Activated CD4-positive, alpha-beta T cell treated with anti-CD3 and anti-CD28 coated beads, Interleukin-2, amount 50 U/mL, for 1 hour (primary cell): ENCODE measurements around the gene ZDHHC22.
"Not testable (repeated sequence)": the region's sequence is repeated elsewhere in the genome, so short reads cannot be mapped to it uniquely, and the experiment has no call there.

Experiments
- DNase-seq: peaks from one replicate; pipeline ENCODE4 v3.0.0-alpha.2; 2020

The ZDHHC22 gene

DNA sequence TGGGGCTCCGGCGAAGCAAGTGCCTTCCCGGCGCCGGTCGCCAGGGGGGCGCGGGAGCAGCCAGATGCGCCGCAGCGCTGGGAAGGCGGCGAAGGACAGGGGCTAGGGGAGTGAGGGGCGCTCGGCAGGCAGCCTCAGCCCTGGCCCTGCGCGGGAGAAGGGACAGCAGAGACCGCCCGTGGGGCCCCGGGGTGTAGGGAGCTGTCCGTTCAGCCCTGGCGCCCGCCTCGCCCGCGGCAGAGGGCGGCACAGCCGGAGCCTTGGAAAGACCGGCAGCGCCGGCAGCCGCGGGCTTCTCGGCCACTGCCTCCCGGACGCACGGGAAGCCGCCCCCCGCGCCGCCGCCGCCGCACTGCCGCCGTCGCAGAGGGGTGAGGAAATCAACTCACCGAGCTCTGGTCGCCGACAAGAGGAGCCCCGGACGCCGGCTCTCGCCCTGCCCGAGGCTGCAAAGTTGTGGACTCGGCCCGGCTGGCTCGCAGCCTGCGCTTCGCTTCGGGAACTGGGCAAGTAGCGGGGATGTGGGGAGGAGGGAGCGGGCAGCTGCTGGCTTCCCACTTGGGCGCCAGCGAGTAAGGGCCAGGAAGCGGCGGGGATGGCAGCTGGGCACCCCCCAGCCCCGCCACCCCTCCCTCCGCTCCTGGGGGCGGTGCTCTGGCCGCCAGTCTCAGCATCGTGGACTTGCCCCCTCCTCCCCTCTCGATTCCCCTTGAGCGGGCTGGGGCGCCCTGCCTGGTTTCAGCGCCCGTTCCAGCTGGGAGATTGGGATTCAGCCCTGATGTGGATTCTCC, at the start of gene ZDHHC22:
Gene ZDHHC22 (minus strand): TSS at position 578 of the 791 bp plus-strand sequence. CDS start 2,053 bp downstream, outside the sequence.
- DNase-seq: no peak

DNA sequence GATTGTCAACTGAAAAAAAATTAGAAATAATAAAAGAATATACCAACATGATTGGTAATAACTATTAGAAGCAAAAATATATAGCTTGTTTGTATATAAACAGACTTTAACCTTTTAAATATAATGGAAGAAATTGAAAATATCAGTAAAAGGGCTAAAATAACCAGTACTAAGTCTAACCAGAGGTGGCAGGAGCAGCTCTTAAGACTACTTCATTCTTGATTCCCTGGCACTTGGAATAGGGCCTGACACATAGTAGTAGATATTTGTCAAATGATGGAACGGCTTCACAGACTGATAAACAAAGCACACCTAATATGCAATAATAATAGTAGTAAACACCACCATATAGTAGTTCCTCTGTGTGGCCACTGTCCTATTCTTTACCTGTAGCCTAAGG, 49.4 kb upstream of the ZDHHC22 start:
- no peak for DNase-seq

DNA sequence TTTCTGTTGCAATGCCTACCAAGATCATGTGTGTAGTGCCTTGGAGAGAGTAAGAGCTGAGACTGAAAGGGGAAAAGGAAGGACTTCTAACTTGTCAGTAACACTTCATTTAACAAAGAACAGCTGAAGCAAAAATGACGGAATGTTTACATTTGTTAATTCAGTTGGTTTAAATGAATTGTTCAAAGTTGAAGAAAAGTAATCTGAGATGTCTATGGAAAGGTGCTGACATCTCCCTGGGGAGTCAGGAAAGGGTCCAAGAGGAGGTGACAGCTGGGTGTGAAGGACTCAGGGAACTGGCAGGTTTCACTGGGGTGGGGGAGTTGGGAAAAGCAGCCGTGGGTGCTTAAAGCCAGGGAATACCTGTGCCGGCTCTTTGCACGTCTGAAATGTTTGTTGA, 47.9 kb upstream of the ZDHHC22 start:
- no peak for DNase-seq

DNA sequence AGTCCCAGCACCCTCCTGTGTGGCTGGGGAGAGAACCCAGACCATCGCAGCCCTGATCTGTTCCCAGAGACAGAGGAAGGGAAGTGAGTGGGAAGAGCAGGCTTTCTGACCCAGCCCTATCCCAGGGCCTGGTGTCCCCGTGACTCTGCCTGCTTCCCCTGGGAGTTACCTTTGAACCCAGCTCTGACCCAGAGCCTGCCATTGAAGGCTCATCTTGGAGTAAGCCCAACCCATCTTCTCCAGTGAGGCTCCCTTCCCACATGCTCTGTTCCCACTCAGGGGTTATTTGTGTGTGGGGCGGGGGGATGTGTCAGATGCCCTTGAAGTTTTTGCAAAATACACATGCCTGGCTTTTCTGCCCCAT, 46.0 kb upstream of the ZDHHC22 start:
- DNase-seq: no peak

DNA sequence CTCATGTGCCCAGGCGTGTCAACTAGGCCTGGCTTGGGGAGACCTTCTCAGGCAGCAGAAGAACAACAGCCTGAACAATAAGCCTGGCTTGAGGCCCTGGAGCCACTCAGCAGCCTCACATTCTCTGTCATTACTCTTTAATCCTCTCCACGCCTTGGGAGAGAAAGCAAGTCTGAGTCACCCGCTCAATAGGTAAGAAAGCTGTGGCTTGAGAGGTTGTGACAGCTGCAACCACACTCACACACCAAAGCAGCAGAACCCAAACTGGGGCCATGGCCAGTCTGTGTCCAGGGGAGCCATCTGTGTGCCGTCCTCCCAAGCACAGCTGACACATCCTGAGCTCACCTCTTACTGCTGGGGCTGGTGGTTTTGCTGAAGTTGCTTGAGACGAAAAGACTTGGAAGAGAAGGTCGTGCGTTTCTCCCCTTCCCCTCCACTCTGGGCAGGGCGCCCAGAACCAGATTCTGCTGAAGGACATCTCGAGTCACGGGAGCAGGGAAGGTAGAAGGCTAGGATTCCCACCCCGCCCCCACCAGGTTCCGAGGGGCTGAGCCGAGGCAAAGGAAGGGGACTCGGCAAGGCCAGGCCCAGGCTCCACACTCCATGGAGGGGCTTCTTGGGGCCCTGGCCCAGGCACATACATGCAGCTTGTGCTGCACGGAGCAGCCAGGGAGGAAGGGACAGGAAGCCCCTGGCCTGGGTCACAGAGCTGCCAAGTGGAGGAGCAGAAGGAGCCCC, 45.5 kb upstream of the ZDHHC22 start:
- no peak for DNase-seq

- DNase-seq: no peak
Observed at GRCh38 chr14:77185093-77185465, 43.5 kb upstream of the ZDHHC22 start.

DNA sequence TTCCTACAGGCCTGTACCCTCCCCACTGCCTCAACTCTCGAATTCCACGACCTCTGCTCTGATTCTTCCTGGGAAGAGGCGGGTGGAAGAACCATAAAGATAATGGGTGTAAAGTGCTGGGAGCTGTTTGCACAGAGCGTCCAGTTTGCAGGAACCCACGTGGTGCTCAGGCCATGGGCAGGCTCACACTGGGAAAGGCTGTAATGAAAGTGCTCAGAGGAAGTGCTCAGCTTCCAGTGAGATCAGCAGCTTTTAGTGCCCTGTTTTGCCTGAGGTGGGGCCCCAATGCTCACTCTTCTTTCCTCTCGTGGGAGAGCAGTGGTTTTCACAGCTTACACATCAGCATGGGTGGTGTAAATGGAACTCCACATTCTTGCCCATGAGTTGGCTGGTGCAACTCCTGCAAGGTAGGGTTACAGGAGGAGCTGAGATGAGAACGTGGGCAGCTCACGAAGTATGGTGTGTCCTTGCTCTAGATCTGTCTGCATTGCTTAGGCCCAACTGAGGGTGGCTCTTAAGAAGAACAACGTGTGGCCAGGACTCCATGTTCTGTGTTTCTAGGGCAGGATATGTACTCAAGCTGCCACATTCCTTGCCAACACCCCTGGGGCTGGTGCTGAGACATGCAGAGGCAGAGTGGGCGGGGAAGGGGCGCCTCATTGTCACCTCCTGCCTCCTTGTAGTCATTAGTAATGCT, 43.0 kb upstream of the ZDHHC22 start:
- no peak for DNase-seq

GRCh38 chr14:77183896-77184295, 42.3 kb upstream of the ZDHHC22 start:
- no peak for DNase-seq

DNA sequence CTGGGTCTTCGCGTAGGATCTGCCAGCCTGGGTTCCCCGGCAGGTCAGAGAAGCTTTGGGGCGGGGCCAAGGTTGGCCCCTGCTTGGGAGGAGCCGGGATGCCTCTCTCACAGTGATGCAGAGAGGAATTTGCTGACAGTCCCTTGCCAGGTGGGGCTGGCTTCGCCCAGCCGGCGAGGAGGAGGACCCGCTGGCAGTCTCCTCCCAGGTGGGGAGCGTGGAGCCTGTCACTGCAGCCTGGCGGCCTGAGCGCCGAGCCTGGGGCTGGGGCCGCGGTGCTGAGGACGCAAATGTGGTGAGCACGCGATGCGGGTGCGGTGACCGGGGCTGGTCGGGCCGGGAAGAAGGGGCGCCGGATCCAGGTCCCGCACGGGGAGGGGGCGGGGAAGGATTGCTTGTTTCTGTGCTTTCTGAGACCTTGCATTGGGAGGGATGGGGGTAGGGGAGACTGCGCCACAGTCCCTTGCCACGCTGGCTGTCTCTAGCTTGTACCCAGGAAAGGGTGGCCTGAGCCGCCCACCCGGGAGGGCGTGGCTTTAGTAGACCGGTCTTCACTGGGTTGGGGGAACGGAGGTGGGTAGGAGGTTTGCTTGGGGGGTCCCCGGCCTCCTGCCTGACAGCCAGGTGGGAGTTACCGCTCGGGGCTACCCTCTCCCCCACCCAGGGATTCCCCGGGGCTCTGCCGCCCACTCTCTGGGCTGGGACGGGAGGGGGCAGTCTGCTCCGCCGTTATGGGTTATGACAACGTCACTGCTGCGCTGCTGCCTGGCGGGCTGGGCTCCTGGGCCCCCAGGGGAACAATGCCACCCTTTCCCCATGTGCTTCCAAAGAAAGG, 40.2 kb upstream of the ZDHHC22 start, which contains the start of gene TMEM63C:
Gene TMEM63C (plus strand): TSS at position 196 of the 835 bp plus-strand sequence. CDS start 37,016 bp downstream, outside the sequence.
- peak; percentile 34 for DNase-seq

- no peak for DNase-seq
Observed at GRCh38 chr14:77180726-77181602, 39.4 kb upstream of the ZDHHC22 start.

GRCh38 chr14:77178656-77179055, 37.1 kb upstream of the ZDHHC22 start:
- DNase-seq: no peak

DNA sequence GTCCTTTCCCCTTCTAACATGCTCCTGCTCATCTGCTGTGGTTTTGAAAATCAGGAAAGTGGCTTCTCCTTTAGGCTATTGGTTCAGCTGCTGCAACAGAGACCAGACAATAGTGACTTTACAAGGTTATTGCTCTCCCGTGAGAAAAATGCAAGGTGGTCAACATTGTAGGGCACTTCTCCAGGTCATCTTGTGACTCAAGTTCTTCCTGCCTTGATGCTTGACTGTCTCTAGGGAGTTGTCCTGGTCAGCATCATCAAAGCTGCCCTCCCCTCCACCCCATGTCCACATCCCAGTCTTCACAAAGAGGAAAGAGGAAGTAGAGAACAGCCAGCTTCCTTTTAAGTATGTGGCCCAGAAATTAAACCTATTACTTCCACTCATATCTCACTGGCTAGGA, 36.1 kb upstream of the ZDHHC22 start:
- no peak for DNase-seq

DNA sequence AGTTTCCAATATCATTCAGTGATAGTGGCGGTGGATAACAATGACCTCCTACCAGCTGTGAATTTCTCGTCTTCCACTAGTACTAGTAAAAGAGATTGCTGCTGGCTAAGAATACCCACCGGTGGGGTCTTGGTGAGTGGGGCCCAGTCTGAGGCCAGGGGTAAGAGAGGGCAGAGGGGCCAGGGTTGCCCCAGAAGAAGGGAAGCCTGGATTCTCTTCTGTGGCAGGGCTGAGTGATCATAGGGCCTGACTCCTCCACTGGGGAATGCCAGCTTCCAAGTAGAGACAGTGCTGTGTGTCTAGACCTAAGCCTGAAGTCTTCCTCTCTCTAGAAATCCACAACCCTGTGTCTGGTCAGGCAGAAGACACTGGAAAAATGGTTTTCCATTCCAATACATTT, 34.3 kb upstream of the ZDHHC22 start:
- no peak for DNase-seq

DNA sequence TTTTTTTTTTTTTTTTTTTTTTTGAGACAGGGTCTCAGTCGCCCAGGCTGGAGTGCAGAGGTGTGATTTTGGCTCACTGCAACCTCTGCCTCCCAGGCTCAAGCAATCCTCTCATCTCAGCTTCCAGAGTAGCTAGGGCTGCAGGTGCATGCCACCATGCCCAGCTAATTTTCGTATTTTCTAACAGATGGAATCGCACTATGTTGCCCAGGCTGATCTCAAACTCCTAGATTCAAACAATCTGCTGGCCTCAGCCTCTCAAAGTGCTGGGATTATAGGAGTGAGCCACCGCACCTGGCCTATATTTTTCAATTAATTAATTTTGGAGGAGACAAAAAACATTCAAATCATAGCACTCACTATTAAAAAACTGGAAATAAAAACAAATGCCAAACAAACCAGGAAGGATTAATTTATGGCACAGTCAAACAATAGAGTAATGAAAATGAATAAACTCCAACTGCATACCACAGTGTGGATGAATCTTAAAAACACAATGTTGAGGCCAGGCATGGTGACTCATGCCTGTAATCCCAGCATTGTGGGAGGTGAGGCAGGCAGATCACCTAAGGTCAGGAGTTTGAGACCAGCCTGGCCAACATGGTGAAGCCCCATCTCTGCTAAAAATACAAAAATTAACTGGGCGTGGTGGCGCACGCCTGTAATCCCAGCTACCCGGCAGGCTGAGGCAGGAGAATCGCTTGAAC, 32.5 kb upstream of the ZDHHC22 start:
- not testable (repeated sequence) for DNase-seq

- no peak for DNase-seq
Observed at GRCh38 chr14:77172916-77173315, 31.3 kb upstream of the ZDHHC22 start.

DNA sequence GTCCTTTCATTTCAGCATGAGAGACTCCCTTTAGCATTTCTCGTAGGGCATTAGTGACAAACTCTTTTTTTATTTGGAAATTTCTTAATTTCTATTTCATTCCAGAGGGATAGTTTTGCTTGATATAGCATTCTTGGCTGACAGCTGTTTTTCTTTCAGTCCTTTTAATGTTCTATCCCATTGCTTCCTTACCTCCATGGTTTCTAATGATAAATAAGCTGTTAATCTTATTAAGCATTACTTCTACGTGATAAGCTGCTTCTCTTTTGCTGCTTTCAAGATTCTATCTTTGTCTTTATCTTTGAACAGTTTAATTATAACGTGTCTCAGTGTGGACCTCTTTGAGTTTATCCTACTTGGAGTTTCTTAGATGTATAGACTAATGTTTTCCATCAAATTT, 28.5 kb upstream of the ZDHHC22 start:
- no peak for DNase-seq

- no peak for DNase-seq
Observed at GRCh38 chr14:77161011-77161410, 19.4 kb upstream of the ZDHHC22 start.

DNA sequence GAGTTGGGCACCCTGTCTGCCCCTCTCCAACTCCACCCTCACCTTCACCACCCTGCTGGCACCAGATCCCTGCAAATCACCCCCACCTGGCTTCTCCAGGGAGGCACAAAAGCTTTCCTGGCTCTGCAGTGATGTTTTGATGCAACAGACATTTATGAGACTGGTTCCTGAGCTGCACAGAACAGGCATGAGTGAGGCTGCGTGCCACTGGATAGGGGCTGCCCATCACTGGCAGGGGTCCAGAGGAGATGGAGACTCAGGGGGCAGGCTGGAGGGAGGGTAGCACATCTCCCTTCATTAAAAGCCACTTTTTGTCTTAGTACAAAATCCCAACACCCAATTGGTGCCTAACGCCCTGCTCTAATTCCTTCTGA, 17.3 kb upstream of the ZDHHC22 start:
- DNase-seq: no peak

GRCh38 chr14:77158175-77158881, 16.7 kb upstream of the ZDHHC22 start:
- no peak for DNase-seq

- DNase-seq: no peak
Observed at GRCh38 chr14:77157740-77158139, 16.1 kb upstream of the ZDHHC22 start.
